Activated T-cell treated with anti-CD3 and anti-CD28 coated beads, Interleukin-2, amount 50 U/mL, for 1 hour (primary cell): ENCODE measurements around the gene HIC2.
"Not testable (repeated sequence)": the region's sequence is repeated elsewhere in the genome, so short reads cannot be mapped to it uniquely, and the experiment has no call there.

Source experiments
- DNase-seq: peaks from one replicate; pipeline ENCODE4 v3.0.0-alpha.2; 2020

HIC2 gene, protein sequence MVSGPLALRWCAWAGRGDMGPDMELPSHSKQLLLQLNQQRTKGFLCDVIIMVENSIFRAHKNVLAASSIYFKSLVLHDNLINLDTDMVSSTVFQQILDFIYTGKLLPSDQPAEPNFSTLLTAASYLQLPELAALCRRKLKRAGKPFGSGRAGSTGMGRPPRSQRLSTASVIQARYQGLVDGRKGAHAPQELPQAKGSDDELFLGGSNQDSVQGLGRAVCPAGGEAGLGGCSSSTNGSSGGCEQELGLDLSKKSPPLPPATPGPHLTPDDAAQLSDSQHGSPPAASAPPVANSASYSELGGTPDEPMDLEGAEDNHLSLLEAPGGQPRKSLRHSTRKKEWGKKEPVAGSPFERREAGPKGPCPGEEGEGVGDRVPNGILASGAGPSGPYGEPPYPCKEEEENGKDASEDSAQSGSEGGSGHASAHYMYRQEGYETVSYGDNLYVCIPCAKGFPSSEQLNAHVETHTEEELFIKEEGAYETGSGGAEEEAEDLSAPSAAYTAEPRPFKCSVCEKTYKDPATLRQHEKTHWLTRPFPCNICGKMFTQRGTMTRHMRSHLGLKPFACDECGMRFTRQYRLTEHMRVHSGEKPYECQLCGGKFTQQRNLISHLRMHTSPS

DNA sequence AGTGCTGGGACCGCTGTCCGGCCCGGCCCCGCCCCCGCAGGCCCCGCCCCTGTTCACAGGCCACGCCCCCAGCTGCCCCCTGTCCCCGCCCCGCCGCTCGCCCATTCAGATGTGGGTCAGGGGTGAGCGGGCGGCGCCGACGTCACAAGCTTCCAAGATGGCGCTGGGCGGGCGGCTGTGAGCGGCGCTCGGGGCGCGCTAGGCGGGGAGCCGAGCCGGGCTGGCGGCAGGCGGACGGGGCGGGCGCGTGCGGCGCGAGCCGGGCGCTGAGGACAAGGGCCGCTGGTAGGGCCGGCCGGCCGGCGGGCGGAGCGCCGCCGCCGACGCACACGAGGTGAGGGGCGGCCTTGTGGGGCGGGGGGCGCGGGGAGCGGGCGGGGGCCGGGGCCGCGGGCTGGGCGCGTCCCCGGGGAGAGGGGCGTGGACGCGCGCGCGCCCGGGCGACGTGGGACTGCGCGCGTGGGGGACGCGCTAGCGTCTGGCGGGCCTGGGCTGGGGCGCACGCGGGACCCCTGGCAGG lies at the start of gene HIC2:
Gene HIC2 (plus strand): TSS at position 145 of the 520 bp plus-strand sequence. CDS start 25,461 bp downstream, outside the sequence.
- DNase-seq, result peak; percentile 21

DNA sequence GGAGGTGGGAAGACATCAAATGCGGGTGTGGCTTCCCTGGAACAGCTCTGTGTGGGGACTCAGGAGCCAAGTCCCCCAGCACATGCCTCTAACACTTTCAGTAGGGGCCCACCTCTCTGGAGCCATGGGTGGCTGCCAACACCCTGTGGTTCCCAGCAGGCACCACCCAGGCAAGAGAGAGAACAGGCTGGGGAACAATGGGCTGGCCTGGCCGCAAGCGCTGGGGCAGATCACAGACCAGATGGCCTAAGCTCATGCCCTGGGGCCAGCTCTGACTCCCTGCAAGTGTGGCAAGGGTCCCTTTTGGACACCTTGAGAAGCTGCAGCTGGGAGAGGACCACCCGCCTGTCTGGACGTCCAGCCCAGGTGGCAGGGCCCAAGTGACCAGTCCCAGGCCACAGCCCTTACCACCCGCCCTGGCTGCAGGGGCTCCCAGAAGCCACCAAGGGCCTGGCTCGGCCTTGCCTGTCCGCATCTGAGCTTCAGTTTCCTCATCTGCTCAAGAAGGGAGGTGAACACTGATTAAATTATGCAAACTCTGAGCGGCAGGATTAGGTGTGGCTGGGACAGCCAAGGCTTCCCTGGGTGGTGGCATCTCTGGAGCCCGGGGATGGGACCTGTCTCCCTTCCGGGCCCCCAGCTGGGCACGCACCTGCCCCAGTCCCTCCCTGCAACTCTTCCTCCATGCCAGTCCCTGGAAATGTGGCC lies 48.4 kb upstream of the HIC2 start:
- DNase-seq, result not testable (repeated sequence)

DNA sequence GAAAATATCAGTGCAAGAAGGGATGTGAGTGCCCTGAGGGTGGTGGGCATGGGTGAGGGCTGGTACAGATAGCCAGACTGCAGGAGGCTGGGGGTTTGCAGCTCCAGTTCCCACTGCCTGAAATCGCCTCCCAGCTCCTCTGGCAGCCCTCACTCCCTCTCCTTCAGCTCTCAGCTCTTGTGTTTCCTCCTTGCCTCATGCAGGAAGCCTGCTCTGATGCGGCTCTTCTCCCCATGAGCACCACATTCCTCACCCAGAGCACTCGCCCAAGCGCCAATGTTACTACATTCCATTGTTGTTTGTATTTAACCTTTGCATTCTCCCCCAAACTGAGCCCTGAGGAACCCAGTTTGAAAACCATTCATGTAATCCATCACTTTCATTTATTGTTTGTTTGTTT lies 41.3 kb upstream of the HIC2 start:
- DNase-seq, result not testable (repeated sequence)

DNA sequence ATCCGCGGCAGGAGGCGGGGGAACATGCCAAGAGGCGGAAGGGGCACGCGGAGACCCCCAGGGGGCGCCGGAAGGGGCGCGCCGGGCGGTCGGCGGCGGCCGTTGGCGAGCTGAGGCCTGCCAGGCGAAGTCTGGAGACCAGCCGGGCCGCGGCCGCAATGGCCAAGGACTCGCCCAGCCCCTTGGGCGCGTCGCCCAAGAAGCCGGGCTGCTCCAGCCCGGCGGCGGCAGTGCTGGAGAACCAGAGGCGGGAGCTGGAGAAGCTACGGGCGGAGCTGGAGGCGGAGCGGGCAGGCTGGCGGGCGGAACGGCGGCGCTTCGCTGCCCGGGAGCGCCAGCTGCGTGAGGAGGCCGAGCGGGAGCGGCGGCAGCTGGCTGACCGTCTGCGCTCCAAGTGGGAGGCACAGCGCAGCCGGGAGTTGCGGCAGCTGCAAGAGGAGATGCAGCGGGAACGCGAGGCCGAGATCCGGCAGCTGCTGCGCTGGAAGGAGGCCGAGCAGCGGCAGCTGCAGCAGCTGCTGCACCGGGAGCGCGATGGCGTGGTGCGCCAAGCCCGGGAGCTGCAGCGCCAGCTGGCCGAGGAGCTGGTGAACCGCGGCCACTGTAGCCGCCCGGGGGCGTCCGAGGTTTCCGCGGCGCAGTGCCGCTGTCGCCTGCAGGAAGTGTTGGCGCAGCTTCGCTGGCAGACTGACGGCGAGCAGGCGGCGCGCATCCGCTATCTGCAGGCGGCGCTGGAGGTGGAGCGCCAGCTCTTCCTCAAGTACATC lies 33.3 kb upstream of the HIC2 start, which contains the start of gene RIMBP3B:
Gene RIMBP3B (plus strand): TSS at position 51 of the 767 bp plus-strand sequence. CDS start 108 bp downstream, at position 159.
- DNase-seq, result not testable (repeated sequence)

DNA sequence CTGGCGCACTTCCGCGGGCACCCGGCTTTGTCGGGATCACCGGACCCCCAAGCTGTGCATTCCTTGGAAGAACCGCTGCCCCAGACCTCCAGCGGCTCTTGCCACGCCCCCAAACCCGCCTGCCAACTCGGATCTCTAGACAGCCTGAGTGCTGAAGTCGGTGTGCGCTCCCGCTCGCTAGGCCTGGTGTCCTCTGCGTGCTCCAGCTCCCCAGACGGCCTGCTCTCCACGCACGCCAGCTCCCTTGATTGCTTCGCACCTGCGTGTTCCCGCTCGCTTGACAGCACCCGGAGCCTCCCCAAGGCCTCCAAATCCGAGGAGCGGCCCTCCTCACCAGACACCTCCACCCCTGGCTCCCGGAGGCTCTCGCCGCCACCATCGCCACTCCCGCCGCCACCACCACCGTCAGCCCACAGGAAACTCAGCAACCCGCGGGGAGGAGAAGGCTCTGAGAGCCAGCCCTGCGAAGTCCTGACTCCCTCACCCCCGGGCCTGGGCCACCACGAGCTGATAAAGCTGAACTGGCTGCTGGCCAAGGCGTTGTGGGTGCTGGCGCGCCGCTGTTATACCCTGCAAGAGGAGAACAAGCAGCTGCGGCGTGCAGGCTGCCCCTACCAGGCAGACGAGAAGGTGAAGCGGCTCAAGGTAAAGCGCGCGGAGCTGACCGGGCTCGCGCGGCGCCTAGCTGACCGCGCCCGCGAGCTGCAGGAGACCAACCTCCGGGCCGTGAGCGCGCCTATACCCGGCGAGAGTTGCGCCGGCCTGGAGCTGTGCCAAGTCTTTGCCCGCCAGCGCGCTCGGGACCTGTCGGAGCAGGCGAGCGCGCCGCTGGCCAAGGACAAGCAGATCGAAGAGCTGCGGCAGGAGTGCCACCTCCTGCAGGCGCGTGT lies 32.5 kb upstream of the HIC2 start:
- DNase-seq, result not testable (repeated sequence)

DNA sequence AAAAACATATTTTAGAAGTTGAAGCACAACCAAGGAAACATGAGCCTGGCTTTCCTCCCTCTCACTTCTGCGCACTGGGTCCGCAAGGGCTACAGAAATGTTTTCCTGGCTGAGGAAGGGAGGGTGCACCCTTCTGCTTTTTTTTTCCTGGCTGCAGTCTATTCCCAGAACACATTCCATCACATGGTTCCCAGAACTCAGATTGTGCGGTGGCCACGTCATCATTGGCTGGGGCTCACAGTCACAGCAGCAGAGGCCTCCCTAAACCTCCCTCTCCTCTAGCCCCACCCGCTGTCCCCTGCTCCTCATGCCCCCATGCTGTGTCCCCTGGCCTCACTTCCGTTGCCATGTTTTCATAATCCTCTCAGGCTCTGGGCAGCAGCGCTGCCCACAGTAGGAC lies 27.7 kb upstream of the HIC2 start:
- not testable (repeated sequence) for DNase-seq

DNA sequence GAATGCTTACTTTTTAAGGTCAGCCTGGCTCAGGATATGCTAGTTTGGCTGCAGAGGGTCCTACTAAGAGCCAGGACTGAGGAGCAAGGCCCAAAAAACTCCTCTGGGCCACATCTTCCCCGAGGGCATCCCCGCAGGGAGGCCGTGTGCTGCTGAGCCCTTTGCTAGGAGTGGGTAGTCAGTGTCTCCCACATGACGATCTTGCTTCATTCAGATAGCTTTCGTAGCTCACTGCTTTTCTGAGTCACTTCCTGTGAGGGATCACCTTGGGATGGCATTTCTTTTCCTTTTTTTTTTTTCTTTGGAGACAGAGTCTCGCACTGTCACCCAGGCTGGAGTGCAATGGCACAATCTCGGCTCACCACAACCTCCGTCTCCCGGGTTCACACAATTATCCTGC lies 27.2 kb upstream of the HIC2 start:
- DNase-seq, result not testable (repeated sequence)

DNA sequence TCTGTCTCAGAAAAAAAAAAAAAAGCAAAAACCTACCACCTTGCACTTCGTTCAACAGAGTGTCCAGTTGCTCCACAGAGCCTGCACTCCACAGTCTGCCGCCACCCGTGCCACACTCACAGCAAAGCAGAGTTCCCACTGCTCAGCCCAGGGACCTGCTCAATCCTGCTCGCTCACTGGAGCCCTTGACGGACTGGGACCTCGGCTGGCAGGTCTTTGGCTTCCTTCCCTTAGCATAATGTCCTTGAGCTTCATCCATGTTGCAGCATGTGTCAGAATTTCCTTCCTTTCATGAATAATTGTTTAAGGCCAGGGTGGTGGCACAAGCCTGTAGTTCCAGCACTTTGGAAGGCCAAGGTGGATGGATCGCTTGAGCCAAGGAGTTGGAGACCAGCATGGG lies 22.6 kb upstream of the HIC2 start:
- not testable (repeated sequence) for DNase-seq

DNA sequence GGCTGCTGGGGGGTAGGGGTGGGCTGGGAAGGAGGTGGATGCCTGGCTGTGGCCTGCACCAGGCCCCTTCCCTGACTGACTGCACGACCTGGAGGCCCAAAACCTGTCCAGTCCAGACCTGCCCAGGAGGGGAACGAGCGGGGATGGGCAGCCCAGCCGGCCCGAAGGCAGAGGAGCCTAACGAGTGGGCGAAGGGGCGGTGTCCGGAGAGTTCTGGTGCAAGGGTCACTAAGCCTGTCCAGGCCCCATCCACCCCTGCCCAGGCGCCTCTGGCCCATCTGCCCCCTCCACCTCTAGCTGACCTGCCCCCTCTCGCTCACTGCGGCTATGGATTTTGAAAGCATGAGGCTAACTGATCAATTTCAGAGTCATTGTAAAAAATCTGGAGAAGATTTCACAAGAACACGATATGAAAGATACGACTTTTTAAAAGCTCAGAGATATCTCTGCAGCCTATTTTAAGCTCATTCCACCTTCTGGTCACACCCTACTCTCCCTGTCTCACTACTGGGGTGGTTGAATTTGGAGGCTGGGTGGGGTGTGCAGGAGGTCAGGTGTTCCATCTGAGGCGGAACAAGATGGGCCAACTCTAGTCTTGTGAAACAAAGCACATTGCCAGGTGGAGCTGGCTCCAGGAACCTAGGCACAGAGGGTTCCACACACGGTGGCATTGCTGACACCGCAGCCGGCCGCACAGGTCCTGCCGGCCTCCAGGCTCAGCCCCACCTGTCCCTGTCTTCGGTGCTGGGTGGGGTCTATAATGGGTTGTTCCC lies 15.8 kb upstream of the HIC2 start:
- not testable (repeated sequence) for DNase-seq

DNA sequence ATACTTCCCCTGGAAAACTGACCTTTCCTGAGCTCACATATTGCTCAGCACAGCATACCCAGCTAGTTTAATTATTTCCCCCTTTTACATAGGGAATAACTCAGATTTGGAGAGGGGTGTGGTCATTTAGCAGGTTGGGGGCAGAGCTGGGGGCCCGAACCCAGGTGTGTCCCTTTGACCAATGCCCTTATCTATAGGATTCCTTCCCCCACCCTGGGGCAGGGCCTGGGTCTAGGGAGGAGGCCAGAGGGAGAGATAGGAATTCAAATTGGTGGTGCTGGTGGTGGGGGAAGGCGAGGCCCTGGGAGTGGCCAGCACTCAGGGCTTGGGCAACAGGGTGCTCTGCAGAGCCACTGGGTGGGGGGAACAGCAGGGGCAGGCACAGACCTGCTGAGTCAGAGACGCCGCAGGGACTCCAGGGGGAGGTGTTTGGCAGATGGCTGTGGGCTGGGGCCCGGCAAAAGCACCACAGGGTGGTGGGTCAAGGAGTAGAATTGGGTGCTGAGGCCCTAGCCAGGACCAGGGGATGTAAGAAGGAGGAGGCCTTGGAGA lies 14.3 kb upstream of the HIC2 start:
- not testable (repeated sequence) for DNase-seq

DNA sequence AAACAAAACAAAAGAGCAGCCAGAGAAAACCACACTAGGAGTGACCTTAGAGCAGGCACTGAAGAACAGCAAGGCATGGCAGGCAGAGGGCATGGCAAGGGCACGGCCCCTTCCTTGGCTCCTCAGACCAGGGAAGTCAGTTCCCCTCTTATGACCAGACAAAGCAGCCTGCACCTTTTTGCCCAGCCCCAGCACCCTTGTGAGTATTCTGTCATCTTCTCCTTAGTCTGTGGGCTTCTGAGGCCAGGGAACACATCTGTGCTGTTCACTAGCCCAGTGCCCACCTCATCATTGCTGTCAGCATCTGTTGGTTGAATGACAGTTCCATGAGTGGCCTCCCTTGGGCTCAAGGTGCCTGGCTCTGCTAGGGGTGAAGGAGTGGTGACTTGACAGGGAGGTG lies 10.0 kb upstream of the HIC2 start:
- not testable (repeated sequence) for DNase-seq

DNA sequence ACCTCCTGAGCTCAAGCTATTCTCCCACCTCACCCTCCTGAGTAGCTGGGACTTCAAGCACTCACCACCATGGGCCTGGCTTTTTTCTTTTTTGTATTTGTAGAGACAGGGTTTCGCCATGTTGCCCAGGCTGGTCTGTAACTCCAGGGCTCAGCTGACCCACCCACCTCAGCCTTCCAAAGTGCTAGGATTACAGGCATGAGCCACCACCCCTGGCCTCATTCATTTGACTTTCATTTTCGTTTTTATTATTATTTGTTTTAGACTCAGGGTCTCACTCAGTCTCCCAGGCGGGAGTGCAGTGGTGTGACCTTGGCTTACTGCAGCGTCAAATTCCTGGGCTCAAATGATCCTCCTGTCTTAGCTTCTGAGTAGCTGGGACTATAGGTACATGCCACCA lies 9.4 kb upstream of the HIC2 start:
- not testable (repeated sequence) for DNase-seq

DNA sequence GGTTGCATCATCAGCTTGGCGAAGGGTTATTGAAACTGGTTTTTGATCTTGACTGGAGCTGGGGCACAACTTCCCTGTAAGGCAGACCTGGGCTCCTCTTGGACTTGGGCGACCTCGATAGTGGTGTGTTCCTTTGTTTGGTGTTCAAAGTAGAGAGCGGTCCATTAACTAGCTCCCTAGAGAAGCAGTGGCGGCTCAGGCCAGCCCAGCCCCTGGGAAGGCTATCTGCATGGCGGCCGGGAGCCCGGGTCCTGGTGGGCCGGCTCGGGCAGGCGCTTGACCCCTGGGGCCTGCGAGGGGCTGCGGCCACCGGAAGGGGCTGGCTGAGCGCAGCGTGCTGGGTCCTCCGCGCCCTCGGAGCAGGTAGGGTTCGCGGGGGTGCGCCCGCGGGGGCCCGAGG lies 796 bp upstream of the HIC2 start:
- peak; percentile 19 for DNase-seq

DNA sequence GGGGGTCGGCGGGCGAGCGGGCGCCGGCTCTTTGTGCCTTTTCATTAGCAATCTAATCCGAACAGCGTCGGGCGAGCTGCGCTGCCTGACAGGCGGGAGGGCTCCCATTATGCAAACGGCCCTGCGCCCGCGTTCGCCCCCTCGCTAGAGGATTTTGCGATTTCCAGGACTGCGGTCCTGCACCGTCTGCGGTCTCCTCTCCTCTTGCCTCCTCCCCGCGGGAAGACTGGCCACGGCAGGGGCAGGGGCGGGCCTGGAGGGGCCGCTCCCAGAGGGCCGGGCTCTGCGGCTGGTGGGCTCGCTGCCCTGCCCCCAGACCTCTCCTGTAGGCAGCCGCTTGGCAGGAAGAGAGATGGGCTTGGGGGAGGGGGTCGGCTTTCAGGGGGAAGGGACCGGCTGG lies 682 bp downstream of the HIC2 start:
- DNase-seq, result peak; percentile 25

DNA sequence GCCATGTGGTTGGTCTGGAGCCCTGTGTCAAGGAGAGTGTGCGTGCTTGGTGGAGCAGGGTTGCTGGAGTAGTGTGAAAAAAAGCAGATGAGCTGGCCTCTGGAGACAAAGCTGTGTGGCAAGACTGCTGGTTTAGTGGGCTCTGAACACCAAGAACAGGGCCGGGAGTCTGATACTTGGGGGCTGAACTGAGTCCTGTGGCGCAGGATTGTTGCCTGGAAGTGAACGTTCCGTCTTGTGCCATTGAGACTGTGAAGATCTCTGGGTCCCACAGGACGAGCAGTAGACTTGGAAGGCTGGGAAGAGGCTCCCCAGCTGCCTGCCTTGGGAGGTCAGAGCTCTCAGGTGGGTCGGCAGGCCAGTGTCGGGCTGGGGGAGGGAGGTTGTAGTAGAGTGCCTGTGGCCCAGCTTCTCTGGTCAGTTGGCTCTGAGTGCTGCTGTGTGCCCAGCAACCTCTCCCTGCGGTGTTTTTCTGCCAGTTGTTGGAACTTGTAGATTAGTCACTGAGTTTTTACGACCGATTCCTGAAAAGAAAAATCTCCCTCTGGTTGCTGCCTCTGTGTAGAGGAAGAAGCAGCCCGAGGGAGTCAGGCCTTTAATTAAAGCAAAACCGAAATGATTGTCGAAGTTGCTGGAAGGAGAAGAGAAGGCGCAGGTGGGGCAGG lies 1.9 kb downstream of the HIC2 start:
- not testable (repeated sequence) for DNase-seq

DNA sequence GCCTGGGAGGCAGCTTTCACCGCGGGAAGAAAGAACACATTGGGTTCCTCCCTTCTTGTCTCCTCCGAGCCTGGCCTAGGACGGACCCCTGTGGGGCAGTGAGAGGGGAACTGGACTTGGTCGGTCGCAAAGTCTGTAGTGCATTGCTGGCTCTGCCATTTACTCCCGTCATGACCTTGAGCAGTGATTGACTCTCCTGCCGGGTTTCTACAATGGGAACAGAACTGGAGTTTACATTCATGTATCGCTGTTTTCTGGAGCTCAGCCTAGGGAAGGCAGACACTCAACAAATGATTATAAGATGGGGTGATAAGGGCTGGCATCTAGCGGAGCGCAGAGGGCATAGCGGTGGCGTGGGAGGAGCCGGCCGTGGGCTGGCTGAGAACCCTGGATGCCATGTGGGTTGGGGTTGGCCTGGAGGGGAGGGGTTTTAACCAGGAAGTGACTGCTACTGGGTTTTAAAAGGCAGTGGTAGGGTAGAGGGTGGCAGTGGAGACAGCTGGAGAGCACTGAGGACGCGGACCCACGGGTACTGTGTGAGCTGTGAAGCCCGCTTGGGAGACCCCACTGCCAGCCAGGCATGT lies 3.1 kb downstream of the HIC2 start:
- DNase-seq, result not testable (repeated sequence)

DNA sequence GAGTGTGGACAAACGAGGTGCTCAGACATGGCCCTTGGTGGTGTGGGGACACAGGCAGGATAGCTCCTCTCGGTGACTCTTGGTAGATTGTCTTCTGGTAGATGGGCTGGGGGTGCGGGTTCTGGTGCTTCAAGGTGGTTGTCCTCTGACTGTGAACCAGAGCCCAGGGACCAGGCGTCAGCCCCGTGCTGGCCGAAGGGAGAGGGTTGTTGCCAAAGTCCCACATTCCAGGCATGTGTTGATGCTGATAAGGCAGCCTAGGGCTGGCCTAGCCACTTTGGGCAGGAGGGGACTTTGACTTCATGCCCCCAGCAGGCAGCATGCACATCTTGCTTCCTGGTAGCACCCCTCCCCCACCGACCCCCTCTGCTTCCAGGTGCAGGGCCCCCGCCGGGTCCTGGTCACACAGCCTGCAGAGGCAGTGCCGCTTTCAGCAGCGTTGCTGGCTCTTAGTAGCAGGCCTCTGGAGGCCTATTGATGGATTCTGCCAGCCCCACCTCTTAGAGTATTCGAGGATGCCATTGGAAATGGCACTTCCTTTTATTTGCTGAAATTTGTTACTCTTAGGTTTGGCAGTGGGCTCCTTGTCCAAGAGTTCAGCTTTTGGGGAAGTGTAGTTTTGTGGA lies 7.0 kb downstream of the HIC2 start:
- not testable (repeated sequence) for DNase-seq

DNA sequence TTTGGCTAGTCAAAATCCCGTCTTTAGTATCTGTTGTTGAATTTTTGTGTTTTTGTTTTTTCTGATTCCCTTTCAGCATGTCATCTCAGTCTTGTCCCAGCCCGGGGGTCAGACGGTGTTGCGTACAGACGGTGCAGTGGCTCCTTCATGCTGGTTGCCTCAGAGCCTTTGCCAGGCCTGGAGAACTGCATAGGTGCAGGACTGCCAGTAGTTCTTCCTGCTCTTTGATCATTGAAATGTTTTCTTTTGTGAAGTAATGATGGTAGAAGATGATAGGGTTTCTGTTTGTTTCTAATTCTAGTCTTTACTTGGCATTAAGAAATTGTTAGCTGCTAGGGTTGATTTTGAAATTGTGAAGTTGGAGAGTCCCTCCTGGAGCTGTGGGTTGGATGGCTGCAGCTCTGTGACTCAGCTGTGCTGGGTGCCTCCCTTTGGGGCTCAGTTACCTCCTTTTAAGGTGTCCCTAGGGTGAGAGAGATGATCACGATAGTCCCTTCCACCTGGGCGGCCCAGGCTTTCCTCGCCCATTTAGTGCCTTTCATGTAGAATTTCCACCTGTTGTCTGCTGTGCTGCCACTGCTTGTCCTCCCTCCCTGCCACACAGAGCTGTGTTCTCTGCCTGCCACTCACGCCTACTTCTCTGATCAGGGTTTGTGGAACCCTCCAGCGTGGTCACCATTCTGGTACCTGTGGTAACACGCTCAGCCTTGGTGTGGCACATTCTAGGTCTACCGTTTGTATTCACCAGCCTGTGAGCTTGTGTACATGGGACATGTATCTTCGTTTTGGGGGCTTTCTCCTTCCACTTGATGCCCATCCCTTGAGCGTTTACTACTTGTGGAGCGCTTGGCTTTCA lies 17.4 kb downstream of the HIC2 start:
- DNase-seq, result not testable (repeated sequence)
